Medulla oblongata (tissue), 1 donor: ENCODE measurements around the gene SKI.
"Not testable (repeated sequence)": the region's sequence is repeated elsewhere in the genome, so short reads cannot be mapped to it uniquely, and the experiment has no call there.

ENCODE experiments used
- DNase-seq: peaks from one replicate; pipeline ENCODE4 v3.0.0-alpha.2; 2015; ENCODE audit errors: extremely low spot score

Gene SKI

GRCh38 chr1:2242814-2243725, 15.0 kb downstream of the SKI start:
- peak; percentile 57 for DNase-seq

- DNase-seq: not testable (repeated sequence)
Observed at GRCh38 chr1:2247045-2247394, 18.9 kb downstream of the SKI start.

- no peak for DNase-seq
Observed at GRCh38 chr1:2247760-2248126, 19.6 kb downstream of the SKI start.

DNA sequence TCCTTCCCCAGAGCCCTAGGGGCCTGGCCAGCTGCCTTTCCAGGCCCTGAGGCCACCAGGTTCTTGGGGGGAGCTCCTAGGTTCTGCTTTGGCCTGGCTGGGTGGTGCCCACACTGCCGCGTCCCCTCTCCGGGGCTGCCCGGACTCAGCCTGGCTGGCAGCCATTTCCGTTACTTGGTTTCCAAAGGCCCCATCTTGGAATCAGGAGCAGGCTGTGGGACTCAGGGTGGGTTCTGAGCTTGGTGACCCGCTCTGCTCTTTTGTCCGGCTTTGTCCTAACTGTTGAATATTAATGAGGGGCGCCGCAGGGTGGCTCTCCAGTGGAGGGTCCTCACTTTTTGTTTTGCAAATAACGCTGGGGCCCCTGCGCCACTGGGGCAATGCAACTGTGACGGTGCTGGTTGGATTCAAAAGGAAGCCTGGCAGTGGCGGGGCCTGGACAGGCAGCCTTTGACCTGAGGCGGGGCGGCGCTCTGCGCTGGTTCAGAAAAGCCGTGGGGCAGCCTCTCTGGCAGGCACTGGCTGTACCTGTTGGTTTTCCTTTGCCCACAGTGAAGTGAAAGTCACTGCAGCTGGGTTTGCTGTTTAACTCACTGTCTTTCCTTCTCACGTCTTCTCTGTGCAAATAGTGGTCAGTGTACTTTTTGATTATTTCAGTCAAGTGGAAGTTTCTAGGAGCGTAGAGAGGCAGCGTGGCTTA, 20.2 kb downstream of the SKI start:
- no peak for DNase-seq

GRCh38 chr1:2248854-2249558, 20.9 kb downstream of the SKI start:
- peak; percentile 53 for DNase-seq

DNA sequence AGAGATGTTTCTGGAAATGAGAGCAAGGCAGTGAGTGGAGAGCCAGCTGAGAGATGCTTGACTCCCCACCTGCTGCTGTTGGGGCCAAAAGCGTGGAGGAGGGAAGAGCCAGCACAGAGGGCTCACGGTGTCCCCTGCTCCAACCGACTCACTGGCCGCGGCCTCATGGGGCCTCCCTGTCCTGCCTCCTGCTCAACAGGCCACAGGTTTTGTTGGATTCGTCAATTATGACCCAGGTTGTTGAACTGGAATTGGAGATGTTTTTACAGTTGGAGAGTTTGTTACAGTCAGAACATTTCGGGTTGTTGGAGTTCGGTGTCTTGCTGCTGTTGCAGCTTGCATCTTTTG, 21.4 kb downstream of the SKI start:
- DNase-seq: no peak

- no peak for DNase-seq
Observed at GRCh38 chr1:2250721-2251281, 22.7 kb downstream of the SKI start.

GRCh38 chr1:2251363-2251762, 23.2 kb downstream of the SKI start:
- no peak for DNase-seq

GRCh38 chr1:2251786-2252185, 23.7 kb downstream of the SKI start:
- DNase-seq: no peak

DNA sequence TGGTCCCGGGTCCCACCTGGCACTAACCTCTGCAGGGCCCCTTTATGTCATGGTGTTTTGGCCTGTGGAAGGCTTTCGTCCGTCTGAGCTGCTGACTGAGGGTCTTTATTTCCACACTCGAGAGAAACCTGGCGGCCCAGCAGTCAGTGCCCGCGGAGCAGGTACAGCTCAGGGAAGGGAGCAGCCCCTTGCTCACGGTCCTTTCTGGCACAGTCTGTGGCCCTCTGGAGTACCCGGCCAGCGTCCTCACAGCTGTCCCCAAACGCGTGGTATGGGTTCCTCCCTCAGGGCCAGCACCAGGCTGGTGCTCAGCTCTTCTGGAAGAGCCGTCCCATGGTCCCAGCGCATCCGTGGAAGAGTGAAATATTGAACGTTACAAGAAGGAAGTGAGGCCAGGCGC, 24.3 kb downstream of the SKI start:
- no peak for DNase-seq

DNA sequence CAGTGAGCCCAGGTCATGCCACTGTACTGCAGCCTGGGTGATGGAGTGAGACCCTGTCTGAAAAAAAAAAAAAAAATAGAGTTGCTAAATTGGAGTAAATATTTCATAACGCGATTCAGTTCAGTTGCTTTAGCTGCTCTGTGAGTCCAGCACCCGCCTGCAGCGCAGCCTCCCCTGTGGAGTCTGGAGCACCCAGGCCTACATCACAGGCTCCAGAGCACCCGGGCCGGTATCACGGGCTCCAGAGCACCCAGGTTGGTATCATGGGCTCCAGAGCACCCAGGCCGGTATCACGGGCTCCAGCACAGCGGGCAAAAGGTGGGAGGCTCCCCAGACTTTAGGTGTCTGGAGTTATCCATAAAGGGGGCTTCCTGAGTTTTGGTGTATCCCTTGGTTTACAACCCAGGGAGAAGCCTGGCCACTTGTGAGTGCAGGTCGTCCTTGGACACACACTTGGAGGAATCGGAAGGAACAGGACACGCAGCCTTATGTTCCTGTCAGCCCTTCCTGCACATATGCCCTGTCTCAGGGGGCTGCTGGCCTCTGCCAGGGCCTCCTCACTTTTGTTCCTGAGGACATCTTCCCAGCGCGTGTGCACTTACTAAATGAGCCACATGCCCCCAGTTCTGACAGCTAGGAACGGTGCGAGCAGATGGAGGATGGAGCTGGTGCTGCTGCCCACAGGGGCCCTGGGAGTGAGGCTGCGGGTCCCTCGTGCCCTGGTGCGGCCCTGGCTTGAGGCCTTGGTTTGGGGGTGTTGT, 25.1 kb downstream of the SKI start:
- DNase-seq: no peak

GRCh38 chr1:2253797-2254480, 25.8 kb downstream of the SKI start:
- DNase-seq: no peak

DNA sequence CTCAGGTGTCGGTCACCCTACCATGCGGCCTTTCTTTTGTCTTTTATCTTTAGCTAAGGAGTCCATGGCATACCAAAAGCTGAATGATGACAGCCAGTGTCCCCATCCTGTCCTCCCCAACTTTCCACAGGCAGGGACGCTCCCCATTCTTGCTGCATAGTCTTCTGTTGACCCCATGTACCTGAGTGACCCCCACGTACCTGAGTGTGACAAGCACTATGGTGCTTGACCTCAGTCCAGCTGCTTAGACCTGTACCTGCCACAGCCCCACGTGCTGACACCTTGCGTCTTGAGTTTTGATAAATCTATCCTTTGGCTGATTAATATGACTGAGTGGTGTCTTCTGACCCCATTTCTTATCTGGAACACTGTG, 26.9 kb downstream of the SKI start:
- no peak for DNase-seq

GRCh38 chr1:2255420-2256369, 27.6 kb downstream of the SKI start:
- DNase-seq: peak; percentile 36

- DNase-seq: no peak
Observed at GRCh38 chr1:2256435-2257244, 28.5 kb downstream of the SKI start.

DNA sequence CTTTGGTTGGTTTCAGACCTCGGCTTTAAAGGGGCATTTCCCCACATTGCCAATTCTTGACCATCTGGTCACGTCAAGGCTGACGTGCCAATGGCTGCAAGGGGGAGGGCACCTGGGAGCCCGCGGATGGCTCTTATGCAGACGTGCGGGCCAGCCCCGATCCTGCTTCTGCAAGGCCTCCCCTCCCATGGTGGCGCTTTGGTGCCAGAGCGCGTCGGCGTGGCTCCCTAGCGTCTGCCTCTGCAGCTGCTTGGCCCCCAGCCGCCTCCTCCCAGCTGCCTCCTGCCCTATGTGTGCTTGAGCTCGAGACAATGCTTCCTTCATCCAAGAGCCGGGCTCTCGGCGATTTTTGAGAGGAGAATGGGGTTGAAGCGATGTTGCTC, 29.1 kb downstream of the SKI start:
- DNase-seq: peak; percentile 89

DNA sequence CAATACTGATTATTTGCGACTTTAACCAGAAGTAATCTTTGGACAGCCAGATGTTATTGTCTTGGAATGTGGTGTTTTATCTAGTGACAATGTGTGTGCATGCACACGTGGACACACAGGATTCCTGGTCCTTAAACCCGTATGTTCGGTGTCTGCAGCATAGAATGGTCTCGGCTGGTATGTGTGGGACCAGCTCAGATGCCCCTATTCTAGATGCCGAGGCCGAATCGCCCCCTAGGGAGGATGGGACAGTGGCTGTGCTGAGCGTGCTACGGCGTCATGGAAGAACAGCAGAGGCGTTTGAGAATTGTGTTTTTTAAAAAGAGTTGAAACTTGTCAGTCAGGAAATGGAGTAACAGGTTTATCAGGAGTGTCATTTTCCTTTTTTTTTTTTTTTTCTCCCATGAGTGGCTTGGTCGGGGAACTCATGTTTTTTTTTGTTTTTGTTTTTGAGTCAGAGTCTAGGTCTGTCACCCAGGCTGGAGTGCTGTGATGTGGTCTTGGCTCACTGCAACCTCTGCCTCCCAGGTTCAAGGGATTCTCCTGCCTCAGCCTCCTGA, 30.1 kb downstream of the SKI start:
- DNase-seq: no peak

GRCh38 chr1:2258996-2259395, 30.9 kb downstream of the SKI start:
- no peak for DNase-seq
